HEK293 (cell line): Measurements from ENCODE around the gene MEIOC.
"Not testable (repeated sequence)": the region's sequence is repeated elsewhere in the genome, so short reads cannot be mapped to it uniquely, and the experiment has no call there.

Experiments used
- CTCF ChIA-PET: fragments of 350-600 bp; formaldehyde crosslinking; extraction: SDS; loops from one replicate; lab custom pipeline; 2021; ENCODE audit warnings: antibody characterized with exemption; lab: Yijun Ruan, JAX
- POLR2A ChIA-PET: fragments of 300-600 bp; formaldehyde crosslinking; extraction: SDS; loops from one replicate; lab custom pipeline; 2020; ENCODE audit warnings: antibody characterized with exemption, inconsistent platforms; lab: Yijun Ruan, JAX
- H3K27ac ChIP-seq: fragments of 200-500 bp; sonication (Bioruptor generic); 2 replicates; pipeline ENCODE4 v1.5.1; 2014; ENCODE audit warnings: low read depth, low read length, control low read depth, inconsistent platforms; ENCODE audit errors: extremely low read depth
- H3K36me3 ChIP-seq, 2 experiments: fragments of 200-500 bp in 1 of 2; sonication (Bioruptor generic) in 1 of 2; 1 replicate in 1 of 2; 2 replicates in 1 of 2; pipeline ENCODE4 v1.5.1; 2014 to 2017; ENCODE audit warnings: inconsistent platforms in 2 of 2, low read length in 2 of 2; ENCODE audit not compliant: control insufficient read depth in 2 of 2, insufficient read depth in 1 of 2
- H3K4me1 ChIP-seq: fragments of 200-500 bp; sonication (Bioruptor generic); 2 replicates; pipeline ENCODE4 v1.5.1; 2014; ENCODE audit warnings: mild to moderate bottlenecking, low read length, inconsistent platforms; ENCODE audit not compliant: control insufficient read depth, insufficient read depth
- H3K4me3 ChIP-seq: 2 replicates; pipeline ENCODE4 v1.5.1; 2011; ENCODE audit warnings: low read depth, mild to moderate bottlenecking, control low read depth, low read length, moderate library complexity
- H3K9me3 ChIP-seq: fragments of 200-500 bp; sonication (Bioruptor generic); 2 replicates; pipeline ENCODE4 v1.5.1; 2014; ENCODE audit warnings: low read depth, low read length, inconsistent platforms; ENCODE audit not compliant: control insufficient read depth, insufficient read depth
- GLIS1 ChIP-seq: fragments of 450-650 bp; formaldehyde crosslinking; IDR thresholded peaks from 2 replicates; pipeline ENCODE4 v1.5.1; 2016; ENCODE audit warnings: missing biosample characterization, missing genetic modification characterization
- YY2 ChIP-seq: fragments of 450-650 bp; formaldehyde crosslinking; IDR thresholded peaks from 2 replicates; pipeline ENCODE4 v1.5.1; 2016; ENCODE audit warnings: missing biosample characterization, missing genetic modification characterization
- ZBTB21 ChIP-seq: fragments of 450-650 bp; formaldehyde crosslinking; IDR thresholded peaks from 2 replicates; pipeline ENCODE4 v1.5.1; 2017; ENCODE audit warnings: missing biosample characterization, missing genetic modification characterization
- ZBTB7A ChIP-seq: fragments of 450-650 bp; formaldehyde crosslinking; IDR thresholded peaks from 2 replicates; pipeline ENCODE4 v1.5.1; 2016; ENCODE audit warnings: low read depth, missing biosample characterization, missing genetic modification characterization
- ZNF133 ChIP-seq: fragments of 450-650 bp; formaldehyde crosslinking; IDR thresholded peaks from 2 replicates; pipeline ENCODE4 v1.5.1; 2016; ENCODE audit warnings: missing biosample characterization, missing genetic modification characterization
- ZNF138 ChIP-seq: fragments of 450-650 bp; formaldehyde crosslinking; IDR thresholded peaks from 2 replicates; pipeline ENCODE4 v1.5.1; 2016; ENCODE audit warnings: missing biosample characterization, missing genetic modification characterization, borderline replicate concordance
- ZNF2 ChIP-seq: fragments of 450-650 bp; formaldehyde crosslinking; IDR thresholded peaks from 2 replicates; pipeline ENCODE4 v1.5.1; 2016; ENCODE audit warnings: missing biosample characterization, missing genetic modification characterization
- ZNF596 ChIP-seq: fragments of 450-650 bp; IDR thresholded peaks from 2 replicates; pipeline ENCODE4 v1.5.0; 2018; ENCODE audit warnings: missing biosample characterization, mild to moderate bottlenecking, missing genetic modification characterization, moderate library complexity
- ZNF600 ChIP-seq: fragments of 450-650 bp; formaldehyde crosslinking; IDR thresholded peaks from 2 replicates; pipeline ENCODE4 v1.5.1; 2016; ENCODE audit warnings: missing biosample characterization, missing genetic modification characterization
- ZNF623 ChIP-seq: fragments of 450-650 bp; formaldehyde crosslinking; IDR thresholded peaks from 2 replicates; pipeline ENCODE4 v1.5.1; 2016; ENCODE audit warnings: missing biosample characterization, missing genetic modification characterization
- ZNF629 ChIP-seq: fragments of 450-650 bp; formaldehyde crosslinking; IDR thresholded peaks from 2 replicates; pipeline ENCODE4 v1.5.1; 2017; ENCODE audit warnings: missing biosample characterization, missing genetic modification characterization
- ZNF654 ChIP-seq: fragments of 450-650 bp; formaldehyde crosslinking; IDR thresholded peaks from 2 replicates; pipeline ENCODE4 v1.5.1; 2016; ENCODE audit warnings: low read depth, missing biosample characterization, missing genetic modification characterization
- ZNF76 ChIP-seq: fragments of 450-650 bp; formaldehyde crosslinking; IDR thresholded peaks from 2 replicates; pipeline ENCODE4; 2016; ENCODE audit warnings: low read depth, missing biosample characterization, missing genetic modification characterization, borderline replicate concordance
- ZXDB ChIP-seq: fragments of 450-650 bp; formaldehyde crosslinking; IDR thresholded peaks from 2 replicates; pipeline ENCODE4 v1.5.1; 2016; ENCODE audit warnings: missing biosample characterization, missing genetic modification characterization
- TF ChIP-seq, protein P1 (sequence below): fragments of 450-650 bp; formaldehyde crosslinking; conservative IDR thresholded peaks from 2 replicates; pipeline ENCODE4 v1.5.1; 2016; ENCODE audit warnings: low read depth, missing biosample characterization, missing genetic modification characterization
- TF ChIP-seq, protein P2 (sequence below): fragments of 450-650 bp; formaldehyde crosslinking; IDR thresholded peaks from 2 replicates; pipeline ENCODE4 v1.5.1; 2016; ENCODE audit warnings: missing biosample characterization, missing genetic modification characterization
- TF ChIP-seq, protein P3 (sequence below): fragments of 450-650 bp; formaldehyde crosslinking; IDR thresholded peaks from 2 replicates; pipeline ENCODE4 v1.5.1; 2016; ENCODE audit warnings: missing biosample characterization, missing genetic modification characterization
- TF ChIP-seq, protein P4 (sequence below): fragments of 450-650 bp; formaldehyde crosslinking; IDR thresholded peaks from 2 replicates; pipeline ENCODE4 v1.5.1; 2016; ENCODE audit warnings: missing biosample characterization, missing genetic modification characterization

MEIOC gene

DNA sequence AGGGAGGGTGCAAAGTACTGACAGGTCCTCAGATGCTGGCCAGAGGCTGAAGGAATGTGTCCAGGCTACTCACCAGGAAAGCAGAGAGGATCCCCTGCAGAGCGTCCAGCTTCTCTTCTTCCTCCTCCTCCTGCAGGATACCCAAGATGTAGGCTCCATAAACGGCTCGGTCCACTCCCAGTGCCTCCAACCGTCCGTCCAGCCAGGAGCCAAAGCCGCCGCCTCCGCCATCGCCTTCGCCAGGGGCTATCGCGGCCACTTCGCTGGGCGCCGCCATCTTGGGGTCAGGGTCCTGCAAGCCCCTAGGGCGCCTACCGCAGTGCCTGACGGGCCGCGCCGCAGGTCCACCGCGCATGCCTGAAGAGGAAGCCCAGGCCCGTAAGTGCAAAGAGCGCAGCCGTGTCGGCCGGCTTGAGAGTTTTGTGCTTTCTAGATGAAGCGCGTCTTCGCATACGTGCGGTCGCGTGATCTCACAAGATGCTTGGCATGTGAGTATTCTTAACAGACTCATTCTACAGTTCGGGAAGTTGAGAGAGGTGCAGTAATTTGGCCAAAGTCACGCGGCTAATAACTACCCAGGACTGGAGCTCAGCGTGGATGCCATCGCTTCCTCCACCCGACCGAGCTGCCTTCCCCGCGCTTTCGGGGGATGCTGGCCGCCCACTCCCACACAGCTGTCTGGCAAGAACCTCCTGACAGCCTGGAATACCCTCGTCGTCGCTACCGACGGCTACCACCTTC, 33.4 kb downstream of the MEIOC start, which contains the start of gene CCDC43 (continued):
- TF ChIP-seq, protein P1, sequence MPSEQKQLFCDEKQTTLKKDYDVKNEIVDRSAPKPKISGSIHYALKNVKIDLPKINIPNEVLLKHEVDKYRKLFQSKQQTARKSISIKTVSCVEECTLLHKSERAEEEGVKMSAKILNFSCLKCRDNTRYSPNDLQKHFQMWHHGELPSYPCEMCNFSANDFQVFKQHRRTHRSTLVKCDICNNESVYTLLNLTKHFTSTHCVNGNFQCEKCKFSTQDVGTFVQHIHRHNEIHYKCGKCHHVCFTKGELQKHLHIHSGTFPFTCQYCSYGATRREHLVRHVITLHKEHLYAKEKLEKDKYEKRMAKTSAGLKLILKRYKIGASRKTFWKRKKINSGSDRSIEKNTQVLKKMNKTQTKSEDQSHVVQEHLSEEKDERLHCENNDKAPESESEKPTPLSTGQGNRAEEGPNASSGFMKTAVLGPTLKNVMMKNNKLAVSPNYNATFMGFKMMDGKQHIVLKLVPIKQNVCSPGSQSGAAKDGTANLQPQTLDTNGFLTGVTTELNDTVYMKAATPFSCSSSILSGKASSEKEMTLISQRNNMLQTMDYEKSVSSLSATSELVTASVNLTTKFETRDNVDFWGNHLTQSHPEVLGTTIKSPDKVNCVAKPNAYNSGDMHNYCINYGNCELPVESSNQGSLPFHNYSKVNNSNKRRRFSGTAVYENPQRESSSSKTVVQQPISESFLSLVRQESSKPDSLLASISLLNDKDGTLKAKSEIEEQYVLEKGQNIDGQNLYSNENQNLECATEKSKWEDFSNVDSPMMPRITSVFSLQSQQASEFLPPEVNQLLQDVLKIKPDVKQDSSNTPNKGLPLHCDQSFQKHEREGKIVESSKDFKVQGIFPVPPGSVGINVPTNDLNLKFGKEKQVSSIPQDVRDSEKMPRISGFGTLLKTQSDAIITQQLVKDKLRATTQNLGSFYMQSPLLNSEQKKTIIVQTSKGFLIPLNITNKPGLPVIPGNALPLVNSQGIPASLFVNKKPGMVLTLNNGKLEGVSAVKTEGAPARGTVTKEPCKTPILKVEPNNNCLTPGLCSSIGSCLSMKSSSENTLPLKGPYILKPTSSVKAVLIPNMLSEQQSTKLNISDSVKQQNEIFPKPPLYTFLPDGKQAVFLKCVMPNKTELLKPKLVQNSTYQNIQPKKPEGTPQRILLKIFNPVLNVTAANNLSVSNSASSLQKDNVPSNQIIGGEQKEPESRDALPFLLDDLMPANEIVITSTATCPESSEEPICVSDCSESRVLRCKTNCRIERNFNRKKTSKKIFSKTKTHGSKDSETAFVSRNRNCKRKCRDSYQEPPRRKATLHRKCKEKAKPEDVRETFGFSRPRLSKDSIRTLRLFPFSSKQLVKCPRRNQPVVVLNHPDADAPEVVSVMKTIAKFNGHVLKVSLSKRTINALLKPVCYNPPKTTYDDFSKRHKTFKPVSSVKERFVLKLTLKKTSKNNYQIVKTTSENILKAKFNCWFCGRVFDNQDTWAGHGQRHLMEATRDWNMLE (tag by site-specific recombination): 0 out of 2 replicates have a peak, but pooled peaks have one; percentile 27
- TF ChIP-seq, protein P2, sequence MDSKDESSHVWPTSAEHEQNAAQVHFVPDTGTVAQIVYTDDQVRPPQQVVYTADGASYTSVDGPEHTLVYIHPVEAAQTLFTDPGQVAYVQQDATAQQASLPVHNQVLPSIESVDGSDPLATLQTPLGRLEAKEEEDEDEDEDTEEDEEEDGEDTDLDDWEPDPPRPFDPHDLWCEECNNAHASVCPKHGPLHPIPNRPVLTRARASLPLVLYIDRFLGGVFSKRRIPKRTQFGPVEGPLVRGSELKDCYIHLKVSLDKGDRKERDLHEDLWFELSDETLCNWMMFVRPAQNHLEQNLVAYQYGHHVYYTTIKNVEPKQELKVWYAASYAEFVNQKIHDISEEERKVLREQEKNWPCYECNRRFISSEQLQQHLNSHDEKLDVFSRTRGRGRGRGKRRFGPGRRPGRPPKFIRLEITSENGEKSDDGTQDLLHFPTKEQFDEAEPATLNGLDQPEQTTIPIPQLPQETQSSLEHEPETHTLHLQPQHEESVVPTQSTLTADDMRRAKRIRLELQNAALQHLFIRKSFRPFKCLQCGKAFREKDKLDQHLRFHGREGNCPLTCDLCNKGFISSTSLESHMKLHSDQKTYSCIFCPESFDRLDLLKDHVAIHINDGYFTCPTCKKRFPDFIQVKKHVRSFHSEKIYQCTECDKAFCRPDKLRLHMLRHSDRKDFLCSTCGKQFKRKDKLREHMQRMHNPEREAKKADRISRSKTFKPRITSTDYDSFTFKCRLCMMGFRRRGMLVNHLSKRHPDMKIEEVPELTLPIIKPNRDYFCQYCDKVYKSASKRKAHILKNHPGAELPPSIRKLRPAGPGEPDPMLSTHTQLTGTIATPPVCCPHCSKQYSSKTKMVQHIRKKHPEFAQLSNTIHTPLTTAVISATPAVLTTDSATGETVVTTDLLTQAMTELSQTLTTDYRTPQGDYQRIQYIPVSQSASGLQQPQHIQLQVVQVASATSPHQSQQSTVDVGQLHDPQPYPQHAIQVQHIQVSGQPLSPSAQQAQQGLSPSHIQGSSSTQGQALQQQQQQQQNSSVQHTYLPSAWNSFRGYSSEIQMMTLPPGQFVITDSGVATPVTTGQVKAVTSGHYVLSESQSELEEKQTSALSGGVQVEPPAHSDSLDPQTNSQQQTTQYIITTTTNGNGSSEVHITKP: peak; percentile 47
- peak; percentile 95 for TF ChIP-seq ZBTB7A (tag by site-specific recombination)
- TF ChIP-seq ZNF138 (tag by site-specific recombination): no peak
- TF ChIP-seq, protein P3, sequence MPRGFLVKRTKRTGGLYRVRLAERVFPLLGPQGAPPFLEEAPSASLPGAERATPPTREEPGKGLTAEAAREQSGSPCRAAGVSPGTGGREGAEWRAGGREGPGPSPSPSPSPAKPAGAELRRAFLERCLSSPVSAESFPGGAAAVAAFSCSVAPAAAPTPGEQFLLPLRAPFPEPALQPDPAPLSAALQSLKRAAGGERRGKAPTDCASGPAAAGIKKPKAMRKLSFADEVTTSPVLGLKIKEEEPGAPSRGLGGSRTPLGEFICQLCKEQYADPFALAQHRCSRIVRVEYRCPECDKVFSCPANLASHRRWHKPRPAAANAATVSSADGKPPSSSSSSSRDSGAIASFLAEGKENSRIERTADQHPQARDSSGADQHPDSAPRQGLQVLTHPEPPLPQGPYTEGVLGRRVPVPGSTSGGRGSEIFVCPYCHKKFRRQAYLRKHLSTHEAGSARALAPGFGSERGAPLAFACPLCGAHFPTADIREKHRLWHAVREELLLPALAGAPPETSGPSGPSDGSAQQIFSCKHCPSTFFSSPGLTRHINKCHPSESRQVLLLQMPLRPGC: peak; percentile 68
- peak; percentile 88 for TF ChIP-seq ZNF76 (tag by site-specific recombination)
- TF ChIP-seq GLIS1 (tag by site-specific recombination): no peak
- TF ChIP-seq ZXDB (tag by site-specific recombination): 0 out of 2 replicates have a peak, but pooled peaks have one; percentile 42
- no peak for TF ChIP-seq ZNF596 (tag by site-specific recombination)
- TF ChIP-seq, all 188 proteins: peak for 40

DNA sequence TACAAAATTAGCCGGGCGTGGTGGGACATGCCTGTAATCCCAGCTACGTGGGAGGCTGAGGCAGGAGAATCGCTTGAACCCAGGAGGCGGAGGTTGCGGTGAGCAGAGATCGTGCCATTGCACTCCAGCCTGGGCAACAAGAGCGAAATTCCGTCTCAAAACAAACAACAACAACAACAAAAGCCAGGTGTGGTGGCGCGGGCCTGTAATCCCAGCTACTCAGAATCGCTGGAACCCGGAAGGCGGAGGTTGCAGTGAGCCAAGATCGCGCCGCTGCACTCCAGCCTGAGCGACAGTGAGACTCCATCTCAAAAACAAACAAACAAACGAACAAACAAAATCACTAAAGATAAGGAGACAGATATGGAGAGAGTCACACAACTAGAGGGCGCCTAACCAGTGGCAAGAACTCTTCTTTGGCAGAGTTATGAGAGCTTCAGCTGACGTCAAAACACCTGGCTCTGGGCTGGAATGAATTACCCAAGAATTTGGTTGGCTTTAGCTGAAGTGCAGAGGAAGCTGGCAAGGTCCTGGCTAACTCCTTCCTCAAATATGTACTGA, 34.6 kb downstream of the MEIOC start:
- not testable (repeated sequence) for H3K4me3 ChIP-seq, H3K4me1 ChIP-seq, H3K9me3 ChIP-seq
- TF ChIP-seq, protein P4, sequence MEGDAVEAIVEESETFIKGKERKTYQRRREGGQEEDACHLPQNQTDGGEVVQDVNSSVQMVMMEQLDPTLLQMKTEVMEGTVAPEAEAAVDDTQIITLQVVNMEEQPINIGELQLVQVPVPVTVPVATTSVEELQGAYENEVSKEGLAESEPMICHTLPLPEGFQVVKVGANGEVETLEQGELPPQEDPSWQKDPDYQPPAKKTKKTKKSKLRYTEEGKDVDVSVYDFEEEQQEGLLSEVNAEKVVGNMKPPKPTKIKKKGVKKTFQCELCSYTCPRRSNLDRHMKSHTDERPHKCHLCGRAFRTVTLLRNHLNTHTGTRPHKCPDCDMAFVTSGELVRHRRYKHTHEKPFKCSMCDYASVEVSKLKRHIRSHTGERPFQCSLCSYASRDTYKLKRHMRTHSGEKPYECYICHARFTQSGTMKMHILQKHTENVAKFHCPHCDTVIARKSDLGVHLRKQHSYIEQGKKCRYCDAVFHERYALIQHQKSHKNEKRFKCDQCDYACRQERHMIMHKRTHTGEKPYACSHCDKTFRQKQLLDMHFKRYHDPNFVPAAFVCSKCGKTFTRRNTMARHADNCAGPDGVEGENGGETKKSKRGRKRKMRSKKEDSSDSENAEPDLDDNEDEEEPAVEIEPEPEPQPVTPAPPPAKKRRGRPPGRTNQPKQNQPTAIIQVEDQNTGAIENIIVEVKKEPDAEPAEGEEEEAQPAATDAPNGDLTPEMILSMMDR (tag by site-specific recombination): peak; percentile 57
- 0 out of 2 replicates have a peak, but pooled peaks have one; percentile 11 for TF ChIP-seq ZNF654 (tag by site-specific recombination)
- TF ChIP-seq ZBTB21 (tag by site-specific recombination): peak; percentile 75
- 0 out of 2 replicates have a peak, but pooled peaks have one; percentile 3 for TF ChIP-seq YY2 (tag by site-specific recombination)
- peak; percentile 13; the same call in 1 of the 2 replicates for TF ChIP-seq ZNF623 (tag by site-specific recombination)
- TF ChIP-seq ZNF2 (tag by site-specific recombination): 0 out of 2 replicates have a peak, but pooled peaks have one; percentile 28
- 0 out of 2 replicates have a peak, but pooled peaks have one; percentile 60 for TF ChIP-seq ZNF600 (tag by site-specific recombination)
- peak; percentile 32; the same call in 1 of the 2 replicates for TF ChIP-seq ZNF133 (tag by site-specific recombination)
- peak; percentile 68 for TF ChIP-seq ZNF629 (tag by site-specific recombination)
- POLR2A ChIA-PET: interaction anchor here (1.1 to 2.5 kb wide), 5 partner anchors 8 to 328 kb away, joined by 4 to 19 read pairs (median 5); partner anchors contain the start of genes ADAM11, DBF4B and FAM171A2
- CTCF ChIA-PET: interaction anchor here (0.7 to 2.5 kb wide), 6 partner anchors 26 to 186 kb away, joined by 3 to 12 read pairs (median 3); no protein-coding TSS in a partner anchor
- peaks cover 12 to 15% of the 10 kb centered on the region in 2 experiments; a peak in 2 of 3 replicates for H3K36me3 ChIP-seq
- H3K27ac ChIP-seq: peak overlapping the region; percentile 72
